RWPE1 (cell line): Measurements from ENCODE around the gene MARCHF3.
"Not testable (repeated sequence)": the region's sequence is repeated elsewhere in the genome, so short reads cannot be mapped to it uniquely, and the experiment has no call there.

ENCODE experiments used
- CTCF ChIA-PET: fragments of 350-600 bp; sonication (Branson Sonifier 250); formaldehyde crosslinking; extraction: SDS; loops from one replicate; lab custom pipeline; 2021; lab: Yijun Ruan, JAX
- POLR2A ChIA-PET: fragments of 400-600 bp; formaldehyde crosslinking; extraction: SDS; loops from one replicate; lab custom pipeline; 2020; ENCODE audit warnings: antibody characterized with exemption; ENCODE audit not compliant: low non-redundant PET; lab: Yijun Ruan, JAX
- DNase-seq: peaks from one replicate; pipeline ENCODE4 v3.0.0; 2012; ENCODE audit warnings: low spot score
- H3K27ac ChIP-seq: fragments of 450-650 bp; 2 replicates; pipeline ENCODE4 v1.5.1; 2017
- CTCF ChIP-seq: fragments of 450-650 bp; conservative IDR thresholded peaks from 2 replicates; pipeline ENCODE4 v1.5.1; 2017; ENCODE audit warnings: low read depth, mild to moderate bottlenecking

Gene MARCHF3

GRCh38 chr5:126863402-126863801 is 167.0 kb downstream of the MARCHF3 start:
- no peak for DNase-seq
- ChIA-PET POLR2A (no interaction called here), CTCF (interaction anchor here (0.6 kb wide), 3 partner anchors 204 to 630 kb away, joined by 3 to 5 read pairs (median 3); no protein-coding TSS in a partner anchor)
- no peak overlapping the region for H3K27ac ChIP-seq
- no peak for TF ChIP-seq CTCF

- ChIA-PET CTCF (interaction anchor here (0.6 to 0.7 kb wide), 2 partner anchors 12 to 42 kb away, joined by 3 to 5 read pairs; no protein-coding TSS in a partner anchor), POLR2A (no interaction called here)
- TF ChIP-seq CTCF: no peak
- no peak for DNase-seq
- no peak overlapping the region for H3K27ac ChIP-seq
These were observed 171.9 kb downstream of the MARCHF3 start for GRCh38 chr5:126858441-126858840.

- no peak for TF ChIP-seq CTCF
- DNase-seq: no peak
- ChIA-PET CTCF (interaction anchor here (0.6 kb wide), 2 partner anchors 42 to 211 kb away, joined by 3 read pairs; no protein-coding TSS in a partner anchor), POLR2A (no interaction called here)
- no peak overlapping the region for H3K27ac ChIP-seq
These were observed 172.6 kb downstream of the MARCHF3 start for GRCh38 chr5:126857472-126858410.

GRCh38 chr5:126855266-126855665 is 175.1 kb downstream of the MARCHF3 start:
- ChIA-PET POLR2A (interaction anchor here (0.6 kb wide), 1 partner anchor 10 kb away, joined by 3 read pairs; no protein-coding TSS in a partner anchor), CTCF (no interaction called here)
- no peak overlapping the region for H3K27ac ChIP-seq
- no peak for TF ChIP-seq CTCF
- no peak for DNase-seq

DNA sequence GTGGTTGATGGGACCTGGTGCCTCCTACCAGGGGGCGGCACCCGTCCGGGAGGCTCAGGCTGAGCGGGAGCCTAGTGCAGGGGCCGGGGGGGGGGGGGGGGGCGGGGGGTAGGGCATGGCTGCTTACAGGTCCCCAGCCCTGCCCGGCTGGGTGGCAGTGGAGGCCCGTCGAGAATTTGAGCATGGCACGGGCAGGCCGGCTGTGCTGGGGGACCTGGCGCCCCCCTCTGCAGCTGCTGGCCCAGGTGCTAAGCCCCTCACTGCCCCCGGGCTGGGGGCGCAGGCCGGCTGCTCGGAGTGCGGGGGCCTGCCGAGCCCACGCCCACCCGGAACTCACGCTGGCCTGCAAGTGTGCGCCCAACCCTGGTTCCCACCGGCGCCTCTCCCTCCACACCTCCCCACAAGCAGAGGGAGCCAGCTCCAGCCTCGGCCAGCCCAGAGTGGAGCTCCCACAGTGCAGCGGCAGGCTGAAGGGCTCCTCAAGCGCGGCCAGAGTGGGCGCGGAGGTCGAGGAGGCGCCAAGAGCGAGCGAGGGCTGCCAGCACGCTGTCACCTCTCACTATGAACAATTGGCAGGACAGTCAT is 175.7 kb downstream of the MARCHF3 start:
- ChIA-PET CTCF (no interaction called here), POLR2A (interaction anchor here (0.6 kb wide), 1 partner anchor 9 kb away, joined by 3 read pairs; no protein-coding TSS in a partner anchor)
- no peak for TF ChIP-seq CTCF
- DNase-seq: no peak
- no peak overlapping the region for H3K27ac ChIP-seq

- POLR2A ChIA-PET, H3K27ac ChIP-seq: not testable (repeated sequence)
- CTCF ChIA-PET: interaction anchor here (0.6 to 0.8 kb wide), 2 partner anchors 16 to 155 kb away, joined by 4 to 6 read pairs; no protein-coding TSS in a partner anchor
These were observed 176.6 kb downstream of the MARCHF3 start for GRCh38 chr5:126853541-126854307.

More at GRCh38 chr5:126853541-126854307, 176.6 kb downstream of the MARCHF3 start:
- not testable (repeated sequence) for DNase-seq
